Fibroblast of lung (primary cell): ENCODE measurements around the gene CBFA2T2. TPM values are rescaled to one million over a fixed set of nuclear protein-coding genes. Genes with fewer than 3 reads are reported as not detected.
"Not testable (repeated sequence)": the region's sequence is repeated elsewhere in the genome, so short reads cannot be mapped to it uniquely, and the experiment has no call there.

Experiments used
- DNase-seq, 2 donors: peaks; one replicate each; pipeline versions ENCODE4 v3.0.0 to v3.0.0-alpha.2; 2010; ENCODE audit warnings: low read depth in 2 of 2
- H2AFZ ChIP-seq: 2 replicates; pipeline ENCODE4 v1.5.1; 2012; ENCODE audit warnings: low read length, control low read depth, inconsistent platforms
- H3K27ac ChIP-seq: 2 replicates; pipeline ENCODE4 v1.5.1; 2011; ENCODE audit warnings: low read length, control low read depth; ENCODE audit not compliant: insufficient read depth
- H3K27me3 ChIP-seq: 2 replicates; pipeline ENCODE4 v1.5.1; 2011; ENCODE audit warnings: mild to moderate bottlenecking, low read length; ENCODE audit not compliant: control insufficient read depth, insufficient read depth
- H3K36me3 ChIP-seq: 2 replicates; pipeline ENCODE4 v1.5.1; 2011; ENCODE audit warnings: low read length; ENCODE audit not compliant: control insufficient read depth, insufficient read depth
- H3K4me1 ChIP-seq: 2 replicates; pipeline ENCODE4 v1.5.1; 2011; ENCODE audit warnings: low read length; ENCODE audit not compliant: control insufficient read depth, insufficient read depth; ENCODE audit errors: extremely low read depth
- H3K4me2 ChIP-seq: 2 replicates; pipeline ENCODE4 v1.5.1; 2011; ENCODE audit warnings: low read length, control low read depth; ENCODE audit not compliant: insufficient read depth; ENCODE audit errors: extremely low read depth
- H3K4me3 ChIP-seq, 4 experiments: fragments of 200-600 bp in 1 of 4; sonication (generic) in 1 of 4; replicated peaks in 1 of 4; 2 replicates each; pipeline ENCODE4 v1.5.1; 2011 to 2016; ENCODE audit warnings: low read length in 4 of 4, low read depth in 3 of 4, mild to moderate bottlenecking in 3 of 4, control low read depth in 2 of 4, inconsistent platforms in 1 of 4, mixed read lengths in 1 of 4; ENCODE audit not compliant: insufficient read depth in 1 of 4; ENCODE audit errors: control extremely low read depth in 1 of 4
- H3K79me2 ChIP-seq: 2 replicates; pipeline ENCODE4 v1.5.1; 2012; ENCODE audit warnings: mild to moderate bottlenecking, low read length, inconsistent platforms; ENCODE audit not compliant: control insufficient read depth, insufficient read depth
- H3K9ac ChIP-seq: 2 replicates; pipeline ENCODE4 v1.5.1; 2011; ENCODE audit warnings: mild to moderate bottlenecking, low read length, control low read depth; ENCODE audit not compliant: insufficient read depth
- H3K9me3 ChIP-seq: 2 replicates; pipeline ENCODE4 v1.5.1; 2012; ENCODE audit warnings: low read depth, low read length; ENCODE audit not compliant: control insufficient read depth, insufficient read depth
- H4K20me1 ChIP-seq: 2 replicates; pipeline ENCODE4 v1.5.1; 2011; ENCODE audit warnings: low read length; ENCODE audit not compliant: control insufficient read depth, insufficient read depth; ENCODE audit errors: extremely low read depth
- EZH2 ChIP-seq: IDR thresholded peaks from 2 replicates; pipeline ENCODE4 v1.5.1; 2012; ENCODE audit warnings: low read length, control low read depth, mild to moderate bottlenecking; ENCODE audit errors: missing control alignments
- polyA plus RNA-seq, 2 donors: library from polyadenylated mRNA; depleted of rRNA in 1 of 2; stranded (reverse) in 1 of 2; unstranded in 1 of 2; fragments of >200 nt; gene quantifications; 2 replicates each; pipeline ENCODE4 v1.2.1, GENCODE V29; 2011 to 2012; ENCODE audit warnings: missing spikeins in 1 of 2
- total RNA-seq: library from RNA; depleted of rRNA; stranded (reverse); fragments of >200 nt; gene quantifications from 2 replicates; pipeline ENCODE4 v1.2.1, GENCODE V29; 2014
- TF ChIP-seq, protein P1 (sequence below), 2 donors: IDR thresholded peaks in 1 of 2; conservative IDR thresholded peaks in 1 of 2; 1 replicate in 1 of 2; 2 replicates in 1 of 2; pipeline ENCODE4 v1.5.1; 2011 to 2012; ENCODE audit warnings: low read length in 2 of 2, control low read depth in 1 of 2, inconsistent platforms in 1 of 2, low read depth in 1 of 2, mild to moderate bottlenecking in 1 of 2

Gene CBFA2T2
- total and polyA plus RNA-seq, 2 donors (not counting 1 experiment from before 2014, with no cell fraction given) = 5.6 to 7.3 TPM

GRCh38 chr20:33456916-33457642, 32.8 kb upstream of the CBFA2T2 start:
- not testable (repeated sequence) for H3K36me3 ChIP-seq, H2AFZ ChIP-seq, H3K27ac ChIP-seq, H4K20me1 ChIP-seq, H3K4me3 ChIP-seq, H3K9ac ChIP-seq, H3K9me3 ChIP-seq, H3K4me1 ChIP-seq, H3K79me2 ChIP-seq, H3K27me3 ChIP-seq, H3K4me2 ChIP-seq
- TF ChIP-seq, protein P1, sequence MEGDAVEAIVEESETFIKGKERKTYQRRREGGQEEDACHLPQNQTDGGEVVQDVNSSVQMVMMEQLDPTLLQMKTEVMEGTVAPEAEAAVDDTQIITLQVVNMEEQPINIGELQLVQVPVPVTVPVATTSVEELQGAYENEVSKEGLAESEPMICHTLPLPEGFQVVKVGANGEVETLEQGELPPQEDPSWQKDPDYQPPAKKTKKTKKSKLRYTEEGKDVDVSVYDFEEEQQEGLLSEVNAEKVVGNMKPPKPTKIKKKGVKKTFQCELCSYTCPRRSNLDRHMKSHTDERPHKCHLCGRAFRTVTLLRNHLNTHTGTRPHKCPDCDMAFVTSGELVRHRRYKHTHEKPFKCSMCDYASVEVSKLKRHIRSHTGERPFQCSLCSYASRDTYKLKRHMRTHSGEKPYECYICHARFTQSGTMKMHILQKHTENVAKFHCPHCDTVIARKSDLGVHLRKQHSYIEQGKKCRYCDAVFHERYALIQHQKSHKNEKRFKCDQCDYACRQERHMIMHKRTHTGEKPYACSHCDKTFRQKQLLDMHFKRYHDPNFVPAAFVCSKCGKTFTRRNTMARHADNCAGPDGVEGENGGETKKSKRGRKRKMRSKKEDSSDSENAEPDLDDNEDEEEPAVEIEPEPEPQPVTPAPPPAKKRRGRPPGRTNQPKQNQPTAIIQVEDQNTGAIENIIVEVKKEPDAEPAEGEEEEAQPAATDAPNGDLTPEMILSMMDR (conservative IDR thresholded peaks at IDR 0.05 in 1 of 2, IDR thresholded peaks at IDR 0.05 in 1 of 2; ENCODE audit: low read depth in 1 of 2, low read length in 2 of 2) = peak; percentile 85 to 95
- DNase-seq = peak; percentile 47 to 72

DNA sequence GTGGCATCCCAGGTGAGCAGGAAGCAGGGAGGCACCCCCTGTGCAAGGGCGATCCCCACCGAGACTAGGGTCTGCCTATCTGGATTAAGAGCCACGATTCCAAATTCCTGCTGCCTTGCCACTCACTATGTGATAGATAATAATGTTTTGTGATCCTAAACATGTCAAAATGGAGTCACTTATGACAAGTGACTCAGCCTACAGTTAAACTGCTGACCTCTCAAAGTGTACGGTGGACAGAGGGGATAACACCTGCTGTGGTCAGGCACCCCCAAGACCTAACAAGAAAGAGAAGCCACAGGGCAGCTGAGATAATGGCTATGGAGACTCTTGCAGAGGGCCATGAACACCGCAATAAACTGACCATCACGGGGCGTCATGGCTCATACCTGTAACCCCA, 30.3 kb upstream of the CBFA2T2 start:
- no peaks in the 10 kb centered on the region for H4K20me1 ChIP-seq
- no peaks in the 10 kb centered on the region for H3K79me2 ChIP-seq
- no peak overlapping the region for H3K27ac ChIP-seq
- DNase-seq = no peak
- no peak overlapping the region for H2AFZ ChIP-seq
- H3K4me3 ChIP-seq = no peak overlapping the region
- H3K27me3 ChIP-seq = no peaks in the 10 kb centered on the region
- no peak overlapping the region for H3K4me2 ChIP-seq
- TF ChIP-seq, protein P1 (conservative IDR thresholded peaks at IDR 0.05 in 1 of 2, IDR thresholded peaks at IDR 0.05 in 1 of 2; ENCODE audit: low read depth in 1 of 2, low read length in 2 of 2) = no peak
- TF ChIP-seq EZH2 = no peak
- no peaks in the 10 kb centered on the region for H3K4me1 ChIP-seq
- no peaks in the 10 kb centered on the region for H3K9me3 ChIP-seq
- no peak overlapping the region for H3K9ac ChIP-seq
- no peaks in the 10 kb centered on the region for H3K36me3 ChIP-seq

DNA sequence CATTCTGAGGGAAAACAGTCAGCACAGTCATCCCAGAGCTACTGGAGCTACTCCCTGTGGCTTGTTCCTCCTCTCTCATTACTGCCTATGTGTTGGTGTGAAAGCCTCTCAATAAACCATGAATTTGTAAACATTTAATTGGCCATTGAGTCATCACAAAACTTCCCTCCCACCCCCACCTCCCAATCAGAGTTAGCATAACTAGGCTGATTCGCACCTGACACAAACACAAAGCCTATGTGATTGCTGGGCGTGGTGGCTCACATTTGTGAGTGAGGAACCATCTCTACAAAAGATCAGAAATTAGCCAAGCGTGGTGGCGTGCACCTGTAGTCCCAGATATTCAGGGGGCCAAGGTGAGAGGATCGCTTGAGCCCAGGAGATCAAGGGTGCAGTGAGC, 29.2 kb upstream of the CBFA2T2 start:
- no peak for DNase-seq
- Histone ChIP-seq H3K27ac (no peak overlapping the region), H3K4me2 (no peak overlapping the region), H3K4me3 (no peak overlapping the region), H3K9ac (no peak overlapping the region), H3K9me3 (no peaks in the 10 kb centered on the region), H3K27me3 (no peaks in the 10 kb centered on the region), H3K4me1 (no peaks in the 10 kb centered on the region), H2AFZ (no peak overlapping the region), H3K79me2 (no peaks in the 10 kb centered on the region), H3K36me3 (no peaks in the 10 kb centered on the region), H4K20me1 (no peaks in the 10 kb centered on the region)
- no peak for TF ChIP-seq EZH2
- TF ChIP-seq, protein P1 (conservative IDR thresholded peaks at IDR 0.05 in 1 of 2, IDR thresholded peaks at IDR 0.05 in 1 of 2; ENCODE audit: low read depth in 1 of 2, low read length in 2 of 2) = no peak
